ENCODE data around the gene PRUNE2.

PRUNE2 gene

GRCh38 chr9:76855015-76855414, 50.9 kb downstream of the PRUNE2 start:
- no peak for TF ChIP-seq CTCF (IDR thresholded peaks at IDR 0.05; ENCODE audit: borderline replicate concordance, insufficient read depth, low read depth, low read length)
- H3K4me3 ChIP-seq (ENCODE audit: low read depth, low read length), result no peak overlapping the region

GRCh38 chr9:76852026-76852425, 53.9 kb downstream of the PRUNE2 start:
- no peak overlapping the region for H3K4me3 ChIP-seq (ENCODE audit: low read depth, low read length)
- no peak for TF ChIP-seq CTCF (IDR thresholded peaks at IDR 0.05; ENCODE audit: borderline replicate concordance, insufficient read depth, low read depth, low read length)

GRCh38 chr9:76846297-76846696, 59.6 kb downstream of the PRUNE2 start:
- no peak for TF ChIP-seq CTCF (IDR thresholded peaks at IDR 0.05; ENCODE audit: borderline replicate concordance, insufficient read depth, low read depth, low read length)
- no peak overlapping the region for H3K4me3 ChIP-seq (ENCODE audit: low read depth, low read length)

- no peak overlapping the region for H3K4me3 ChIP-seq (ENCODE audit: low read depth, low read length)
- TF ChIP-seq CTCF (IDR thresholded peaks at IDR 0.05; ENCODE audit: borderline replicate concordance, insufficient read depth, low read depth, low read length), result no peak
These were observed 60.7 kb downstream of the PRUNE2 start for GRCh38 chr9:76845254-76845653.

GRCh38 chr9:76835571-76836283, 70.2 kb downstream of the PRUNE2 start:
- no peak overlapping the region for H3K4me3 ChIP-seq (ENCODE audit: low read depth, low read length)
- no peak for TF ChIP-seq CTCF (IDR thresholded peaks at IDR 0.05; ENCODE audit: borderline replicate concordance, insufficient read depth, low read depth, low read length)

DNA sequence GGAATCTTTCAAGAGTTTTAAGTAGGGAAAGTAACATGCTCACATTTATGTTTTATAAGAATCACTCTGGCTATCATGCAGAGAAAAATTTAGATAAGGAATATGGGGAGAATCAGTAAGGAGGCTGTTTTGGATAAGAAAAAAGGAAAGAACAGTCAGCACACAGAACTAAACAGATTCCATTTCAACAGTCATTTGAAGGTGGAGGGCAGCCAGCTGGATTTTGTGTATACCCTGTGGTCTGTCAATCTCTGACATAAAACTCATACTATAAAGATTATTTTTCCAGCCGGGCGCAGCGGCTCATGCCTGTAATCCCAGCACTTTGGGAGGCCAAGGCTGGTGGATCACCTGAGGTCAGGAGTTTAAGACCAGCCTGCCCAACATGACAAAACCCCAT, 77.5 kb downstream of the PRUNE2 start:
- no peak overlapping the region for H3K4me3 ChIP-seq (ENCODE audit: low read depth, low read length)
- no peak for TF ChIP-seq CTCF (IDR thresholded peaks at IDR 0.05; ENCODE audit: borderline replicate concordance, insufficient read depth, low read depth, low read length)

GRCh38 chr9:76827296-76828080, 78.4 kb downstream of the PRUNE2 start:
- no peak for TF ChIP-seq CTCF (IDR thresholded peaks at IDR 0.05; ENCODE audit: borderline replicate concordance, insufficient read depth, low read depth, low read length)
- H3K4me3 ChIP-seq (ENCODE audit: low read depth, low read length), result no peak overlapping the region
